GM21717 (cell line): ENCODE data around the gene HDGFL1.

Source experiments
- ATAC-seq: cut with Tn5 transposase; IDR thresholded peaks from one replicate; pipeline ENCODE4 v1.9.1; 2021; ENCODE audit warnings: mild to moderate bottlenecking, moderate library complexity; ENCODE audit not compliant: unreplicated experiment

Gene HDGFL1

DNA sequence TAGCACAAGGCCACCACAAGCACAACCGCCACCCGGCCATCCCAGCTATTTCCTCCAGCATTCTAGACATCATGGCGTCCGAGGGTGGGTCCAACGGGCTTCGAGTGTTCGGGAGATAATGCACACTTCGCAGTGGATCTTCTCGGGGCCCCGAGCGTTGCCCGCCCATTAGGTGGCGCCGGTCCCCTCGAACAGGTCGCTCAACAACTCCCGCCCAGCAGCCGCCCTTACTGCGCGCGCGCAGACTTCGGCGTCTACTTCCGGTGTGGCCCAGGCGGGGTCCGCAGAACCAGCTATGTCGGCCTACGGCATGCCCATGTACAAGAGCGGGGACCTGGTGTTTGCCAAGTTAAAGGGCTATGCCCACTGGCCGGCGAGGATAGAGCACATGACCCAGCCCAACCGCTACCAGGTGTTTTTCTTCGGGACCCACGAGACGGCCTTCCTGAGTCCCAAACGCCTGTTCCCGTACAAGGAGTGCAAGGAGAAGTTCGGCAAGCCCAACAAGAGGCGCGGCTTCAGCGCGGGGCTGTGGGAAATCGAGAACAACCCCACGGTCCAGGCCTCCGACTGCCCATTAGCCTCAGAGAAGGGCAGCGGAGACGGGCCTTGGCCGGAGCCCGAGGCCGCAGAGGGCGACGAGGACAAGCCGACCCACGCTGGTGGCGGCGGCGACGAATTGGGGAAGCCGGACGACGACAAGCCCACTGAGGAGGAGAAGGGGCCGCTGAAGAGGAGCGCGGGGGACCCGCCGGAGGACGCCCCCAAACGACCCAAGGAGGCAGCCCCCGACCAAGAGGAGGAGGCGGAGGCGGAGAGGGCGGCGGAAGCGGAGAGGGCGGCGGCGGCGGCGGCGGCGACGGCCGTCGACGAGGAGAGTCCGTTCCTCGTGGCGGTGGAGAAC, at the start of gene HDGFL1:
HDGFL1 (plus strand) TSS at position 286 of the 904 bp plus-strand sequence; CDS start at position 296, 10 bp downstream.
- ATAC-seq = no peak

DNA sequence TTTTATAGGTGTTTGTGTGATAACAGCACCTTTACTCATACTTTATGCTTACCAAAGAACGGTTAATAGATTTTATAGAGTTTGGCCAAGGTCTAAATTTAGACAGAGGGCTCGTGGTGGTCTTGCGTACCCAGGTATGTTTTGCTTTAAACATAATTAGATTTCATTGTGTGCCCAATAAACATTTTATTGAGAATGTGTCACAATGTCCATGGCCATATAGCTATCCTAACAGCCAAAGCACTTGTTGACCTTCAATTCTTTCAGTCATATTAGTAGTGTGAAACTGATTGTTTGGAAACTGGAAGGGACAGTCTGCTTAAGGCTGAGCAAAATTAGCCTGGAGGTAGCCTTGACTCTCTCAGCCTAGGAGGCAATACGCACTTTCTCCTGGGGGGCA, 48.3 kb upstream of the HDGFL1 start:
- no peak for ATAC-seq

DNA sequence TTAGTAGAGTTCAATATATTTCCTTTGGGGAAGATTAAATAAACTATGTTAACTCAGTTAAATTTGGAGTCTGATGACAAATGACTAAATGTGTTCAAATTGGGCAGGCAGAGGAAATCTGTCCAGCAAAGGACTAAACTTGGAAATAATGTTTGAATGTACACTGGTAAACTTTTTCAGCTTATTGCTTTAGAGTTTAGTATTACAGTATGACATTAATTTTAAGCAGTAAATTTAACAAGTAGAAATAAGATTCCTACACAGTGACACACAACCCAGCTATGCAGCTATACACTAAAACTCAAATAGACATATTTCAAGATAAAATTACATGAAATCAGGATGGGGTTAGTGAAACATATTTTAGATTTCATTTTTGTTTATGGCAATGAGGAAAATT, 42.6 kb upstream of the HDGFL1 start:
- no peak for ATAC-seq

DNA sequence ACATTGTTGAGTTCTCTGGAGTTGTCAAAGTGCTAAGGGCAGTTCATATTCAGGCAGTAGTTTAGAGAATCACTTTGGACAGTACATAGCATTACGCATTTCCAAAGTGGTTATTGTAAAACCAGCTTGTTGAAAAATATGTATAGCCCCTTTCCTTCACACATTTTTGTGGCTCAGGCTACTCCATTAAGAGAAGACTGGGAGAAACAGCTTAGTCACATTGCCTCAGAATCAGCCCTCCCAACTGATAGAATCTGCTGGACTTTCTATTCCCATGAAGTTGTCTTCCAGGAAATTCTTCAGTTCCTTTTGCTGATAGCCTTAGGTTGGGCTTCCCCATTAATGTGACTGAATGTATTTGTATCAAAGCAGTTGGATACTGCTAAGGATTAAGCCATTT, 39.5 kb upstream of the HDGFL1 start:
- no peak for ATAC-seq

DNA sequence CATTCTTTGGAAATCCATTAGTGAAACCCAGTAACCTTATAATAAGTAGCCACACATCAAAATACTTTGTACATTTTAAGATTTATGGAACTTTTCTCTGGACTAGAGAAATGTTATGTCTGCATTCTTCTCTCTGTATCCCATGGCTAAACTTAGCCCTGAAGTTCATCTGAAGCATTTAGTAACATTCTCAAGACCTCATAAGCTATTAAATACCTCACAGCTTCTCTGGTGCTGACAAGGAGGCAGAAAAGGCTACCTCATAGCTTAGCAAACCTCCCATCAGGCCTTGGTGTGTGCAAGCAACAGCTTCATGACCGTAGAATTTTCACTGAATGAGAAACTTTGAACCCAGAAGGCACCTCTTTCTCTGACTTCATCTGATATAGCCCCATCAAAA, 38.9 kb upstream of the HDGFL1 start:
- no peak for ATAC-seq

DNA sequence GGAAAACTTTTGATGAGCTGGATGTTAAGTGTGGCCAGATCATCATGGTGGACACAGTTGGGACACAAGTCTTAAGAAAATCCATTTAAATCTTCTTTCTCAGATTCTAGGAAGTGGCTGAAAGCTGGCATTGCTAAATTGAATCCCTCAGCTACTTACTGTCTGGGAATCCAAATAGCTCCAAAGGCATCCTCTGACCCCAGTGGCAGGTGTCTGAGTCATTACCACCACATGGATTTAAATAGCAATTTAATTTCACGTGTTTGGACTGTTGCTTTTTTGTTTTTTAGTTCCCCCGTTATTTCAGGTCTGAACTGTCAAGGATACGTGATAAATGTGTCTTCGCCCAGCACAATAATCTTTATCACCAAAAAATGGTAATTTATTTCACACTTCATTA, 33.2 kb upstream of the HDGFL1 start:
- no peak for ATAC-seq

- no peak for ATAC-seq
Observed at GRCh38 chr6:22544476-22544875, 24.9 kb upstream of the HDGFL1 start.

- ATAC-seq = no peak
Observed at GRCh38 chr6:22545051-22545450, 24.3 kb upstream of the HDGFL1 start.

DNA sequence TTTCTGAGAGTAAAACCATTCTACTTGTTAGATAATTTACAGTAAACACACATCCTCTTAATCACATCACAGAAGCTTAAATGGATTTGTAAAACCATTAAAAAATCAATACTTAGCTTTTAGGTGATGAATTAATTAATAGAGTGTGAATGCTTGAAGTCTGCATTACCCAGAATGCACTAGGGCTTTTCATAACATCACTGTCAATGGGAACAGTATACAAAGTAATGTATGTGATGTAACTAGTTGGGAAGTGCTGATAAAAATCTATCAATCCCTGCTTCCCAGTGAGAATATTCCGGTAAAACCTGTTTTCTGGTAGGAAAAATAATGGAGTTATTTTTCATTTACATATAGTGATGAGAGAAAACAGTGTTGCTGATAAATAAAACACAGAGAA, 23.1 kb upstream of the HDGFL1 start:
- no peak for ATAC-seq

DNA sequence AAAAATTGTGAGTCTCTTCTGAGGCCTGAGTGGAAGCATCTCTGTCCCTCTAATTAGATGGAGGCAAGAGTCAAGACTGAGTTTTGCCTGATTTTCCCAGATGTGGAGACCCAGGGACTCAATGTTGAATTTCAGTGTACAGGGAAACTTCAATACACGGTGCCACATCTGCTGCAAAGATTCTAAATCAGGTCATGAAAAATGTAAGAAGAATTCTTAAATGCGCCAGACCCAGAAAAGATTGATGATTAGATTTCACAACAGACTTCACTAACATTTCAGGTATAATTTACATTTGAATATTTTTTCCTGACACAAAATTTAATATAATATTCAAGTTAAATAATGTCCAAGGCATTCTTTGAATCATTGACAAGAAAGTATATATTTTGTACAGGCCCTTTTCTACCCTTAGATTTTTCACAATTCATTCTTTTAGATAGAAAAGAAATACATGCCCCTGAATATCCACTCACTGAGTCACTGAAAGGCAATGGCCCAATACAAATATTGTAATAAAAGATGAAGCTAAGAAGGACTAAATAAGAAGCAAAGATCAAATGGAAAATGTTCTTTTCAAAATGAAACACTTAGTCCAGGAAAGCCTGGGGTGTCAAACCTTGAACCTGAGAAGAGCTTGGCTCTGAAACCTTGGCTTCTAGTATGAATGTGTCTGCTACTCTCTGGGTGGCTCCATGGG, 18.2 kb upstream of the HDGFL1 start:
- ATAC-seq = no peak

GRCh38 chr6:22556266-22556665, 13.1 kb upstream of the HDGFL1 start:
- no peak for ATAC-seq

- no peak for ATAC-seq
Observed at GRCh38 chr6:22557007-22557406, 12.4 kb upstream of the HDGFL1 start.

DNA sequence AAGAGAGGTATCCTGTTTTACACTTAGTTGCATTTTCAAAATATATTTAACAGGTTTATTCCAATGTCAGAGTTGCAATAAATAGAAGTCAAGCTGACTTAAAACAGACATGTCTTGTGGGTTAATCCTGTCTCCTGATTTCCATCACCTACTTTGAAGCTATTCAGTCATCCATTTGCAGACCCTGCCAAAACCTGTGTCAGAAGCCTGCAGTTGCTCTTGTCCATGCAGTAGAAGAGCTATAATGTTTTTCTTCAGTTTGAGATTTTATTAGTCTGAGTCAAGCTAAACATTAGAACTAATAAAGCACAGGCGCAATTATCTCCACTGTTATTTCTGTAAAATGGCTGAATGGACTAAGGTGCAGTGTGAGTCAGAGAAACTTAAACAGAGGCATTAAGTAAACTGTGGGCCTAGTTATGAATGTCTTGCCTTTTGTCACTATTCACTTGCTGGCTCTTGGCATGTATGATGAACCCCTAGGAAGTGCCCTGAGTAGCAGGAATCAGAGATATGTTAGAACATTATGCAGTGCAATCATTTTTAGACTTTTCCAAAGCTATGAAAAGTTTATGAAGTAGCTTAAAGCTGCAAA, 11.0 kb upstream of the HDGFL1 start:
- no peak for ATAC-seq

- no peak for ATAC-seq
Observed at GRCh38 chr6:22568854-22569253, 512 bp upstream of the HDGFL1 start.

GRCh38 chr6:22570185-22570551, 802 bp downstream of the HDGFL1 start:
- no peak for ATAC-seq

GRCh38 chr6:22575190-22575589, 5.8 kb downstream of the HDGFL1 start:
- ATAC-seq = no peak

- ATAC-seq = no peak
Observed at GRCh38 chr6:22579439-22579838, 10.1 kb downstream of the HDGFL1 start.

DNA sequence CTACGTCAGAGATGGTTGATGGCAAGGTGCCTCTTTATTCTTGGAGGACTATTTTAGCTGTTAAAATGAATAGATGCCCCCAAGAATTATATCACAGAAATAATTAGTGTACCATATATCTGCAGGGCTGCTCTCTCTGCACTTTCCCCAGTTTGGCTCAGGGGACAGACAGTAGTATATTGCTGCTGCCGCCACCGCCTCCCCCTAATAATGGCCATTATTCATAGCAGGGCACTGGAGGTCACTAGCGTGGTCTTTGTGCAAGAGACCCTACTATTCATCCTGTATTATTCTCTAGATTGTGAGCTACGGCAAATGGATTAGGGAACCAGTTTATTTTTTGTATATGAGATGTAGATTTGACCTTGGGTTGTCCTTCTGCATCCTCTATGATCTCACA, 11.0 kb downstream of the HDGFL1 start:
- no peak for ATAC-seq

GRCh38 chr6:22582417-22583205, 13.2 kb downstream of the HDGFL1 start:
- ATAC-seq = no peak

GRCh38 chr6:22583230-22583629, 13.9 kb downstream of the HDGFL1 start:
- no peak for ATAC-seq

DNA sequence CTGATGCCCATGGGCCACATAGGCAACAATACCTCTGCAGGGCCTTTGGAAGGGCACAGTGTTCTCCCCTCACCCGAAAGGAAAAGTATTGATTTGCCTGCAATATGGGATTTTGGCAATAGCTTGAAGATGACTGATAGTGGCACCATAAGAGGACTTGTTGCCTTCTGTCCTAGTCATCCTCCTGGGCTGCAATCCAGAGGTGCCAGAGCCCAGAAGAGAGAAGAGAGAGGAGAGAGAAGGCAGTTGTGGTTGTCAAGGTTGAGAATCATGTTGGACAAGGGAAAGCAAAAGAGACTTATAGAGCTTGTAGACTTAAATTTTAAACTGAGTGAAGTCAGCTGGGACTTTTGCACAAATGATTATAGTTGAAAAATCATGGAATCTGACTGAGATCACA, 14.6 kb downstream of the HDGFL1 start:
- ATAC-seq = no peak
